ENCODE results near the gene HCST.

DNA sequence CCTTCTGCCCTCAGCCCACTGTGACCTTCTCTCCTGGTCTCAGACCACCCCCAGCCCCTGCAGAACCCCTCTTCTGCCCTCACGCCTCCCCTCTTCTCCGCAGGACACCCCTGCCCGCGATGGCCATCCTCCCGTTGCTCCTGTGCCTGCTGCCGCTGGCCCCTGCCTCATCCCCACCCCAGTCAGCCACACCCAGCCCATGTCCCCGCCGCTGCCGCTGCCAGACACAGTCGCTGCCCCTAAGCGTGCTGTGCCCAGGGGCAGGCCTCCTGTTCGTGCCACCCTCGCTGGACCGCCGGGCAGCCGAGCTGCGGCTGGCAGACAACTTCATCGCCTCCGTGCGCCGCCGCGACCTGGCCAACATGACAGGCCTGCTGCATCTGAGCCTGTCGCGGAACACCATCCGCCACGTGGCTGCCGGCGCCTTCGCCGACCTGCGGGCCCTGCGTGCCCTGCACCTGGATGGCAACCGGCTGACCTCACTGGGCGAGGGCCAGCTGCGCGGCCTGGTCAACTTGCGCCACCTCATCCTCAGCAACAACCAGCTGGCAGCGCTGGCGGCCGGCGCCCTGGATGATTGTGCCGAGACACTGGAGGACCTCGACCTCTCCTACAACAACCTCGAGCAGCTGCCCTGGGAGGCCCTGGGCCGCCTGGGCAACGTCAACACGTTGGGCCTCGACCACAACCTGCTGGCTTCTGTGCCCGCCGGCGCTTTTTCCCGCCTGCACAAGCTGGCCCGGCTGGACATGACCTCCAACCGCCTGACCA lies 37.2 kb downstream of the HCST start:
- TF ChIP-seq, protein P1, sequence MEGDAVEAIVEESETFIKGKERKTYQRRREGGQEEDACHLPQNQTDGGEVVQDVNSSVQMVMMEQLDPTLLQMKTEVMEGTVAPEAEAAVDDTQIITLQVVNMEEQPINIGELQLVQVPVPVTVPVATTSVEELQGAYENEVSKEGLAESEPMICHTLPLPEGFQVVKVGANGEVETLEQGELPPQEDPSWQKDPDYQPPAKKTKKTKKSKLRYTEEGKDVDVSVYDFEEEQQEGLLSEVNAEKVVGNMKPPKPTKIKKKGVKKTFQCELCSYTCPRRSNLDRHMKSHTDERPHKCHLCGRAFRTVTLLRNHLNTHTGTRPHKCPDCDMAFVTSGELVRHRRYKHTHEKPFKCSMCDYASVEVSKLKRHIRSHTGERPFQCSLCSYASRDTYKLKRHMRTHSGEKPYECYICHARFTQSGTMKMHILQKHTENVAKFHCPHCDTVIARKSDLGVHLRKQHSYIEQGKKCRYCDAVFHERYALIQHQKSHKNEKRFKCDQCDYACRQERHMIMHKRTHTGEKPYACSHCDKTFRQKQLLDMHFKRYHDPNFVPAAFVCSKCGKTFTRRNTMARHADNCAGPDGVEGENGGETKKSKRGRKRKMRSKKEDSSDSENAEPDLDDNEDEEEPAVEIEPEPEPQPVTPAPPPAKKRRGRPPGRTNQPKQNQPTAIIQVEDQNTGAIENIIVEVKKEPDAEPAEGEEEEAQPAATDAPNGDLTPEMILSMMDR (IDR thresholded peaks at IDR 0.05; ENCODE audit: insufficient read depth, low read depth, low read length): no peak
- TF ChIP-seq EZH2 (IDR thresholded peaks at IDR 0.05; ENCODE audit: insufficient read depth, low read length): no peak
